Keratinocyte (primary cell): ENCODE data around the gene DCAF4. TPM values are rescaled to one million over a fixed set of nuclear protein-coding genes. Genes with fewer than 3 reads are reported as not detected.

Experiments
- DNase-seq: peaks from one replicate; pipeline ENCODE4 v3.0.0-alpha.2; 2011; ENCODE audit warnings: low read depth, missing footprints, low spot score
- FAIRE-seq: peaks from 2 replicates; lab custom pipeline; 2011; peaks lifted over from hg19 to GRCh38; lab: Jason Lieb, UNC
- H2AFZ ChIP-seq: 2 replicates; pipeline ENCODE4 v1.6.0; 2012; ENCODE audit warnings: low read length, control low read depth, inconsistent platforms; ENCODE audit not compliant: control insufficient read depth
- H3K27ac ChIP-seq: 2 replicates; pipeline ENCODE4 v1.5.1; 2011; ENCODE audit warnings: low read length; ENCODE audit not compliant: control insufficient read depth, insufficient read depth
- H3K27me3 ChIP-seq: 3 replicates; pipeline ENCODE4 v1.6.0; 2011; ENCODE audit warnings: low read length; ENCODE audit not compliant: control insufficient read depth, insufficient read depth; ENCODE audit errors: extremely low read depth
- H3K36me3 ChIP-seq, 2 experiments: 2 replicates in 1 of 2; 3 replicates in 1 of 2; pipeline ENCODE4 v1.5.1; 2011; ENCODE audit warnings: low read length in 2 of 2, mild to moderate bottlenecking in 1 of 2; ENCODE audit not compliant: control insufficient read depth in 2 of 2, insufficient read depth in 2 of 2; ENCODE audit errors: extremely low read depth in 1 of 2
- H3K4me1 ChIP-seq: 3 replicates; pipeline ENCODE4 v1.5.1; 2011; ENCODE audit warnings: low read length; ENCODE audit not compliant: control insufficient read depth, insufficient read depth; ENCODE audit errors: extremely low read depth
- H3K4me2 ChIP-seq: 3 replicates; pipeline ENCODE4 v1.6.0; 2011; ENCODE audit warnings: low read depth, low read length; ENCODE audit not compliant: control insufficient read depth, insufficient read depth; ENCODE audit errors: extremely low read depth
- H3K4me3 ChIP-seq, 3 experiments: fragments of 200-600 bp in 1 of 3; sonication (generic) in 1 of 3; 2 replicates in 2 of 3; 3 replicates in 1 of 3; pipeline ENCODE4 v1.5.1; 2011 to 2016; ENCODE audit warnings: low read length in 3 of 3, mild to moderate bottlenecking in 3 of 3, control low read depth in 2 of 3, inconsistent platforms in 1 of 3, low read depth in 1 of 3, mixed read lengths in 1 of 3, mixed run types in 1 of 3, moderate library complexity in 1 of 3; ENCODE audit not compliant: control insufficient read depth in 2 of 3, insufficient read depth in 2 of 3; ENCODE audit errors: extremely low read depth in 1 of 3
- H3K79me2 ChIP-seq: 2 replicates; pipeline ENCODE4 v1.6.0; 2012; ENCODE audit warnings: low read length; ENCODE audit not compliant: control insufficient read depth, insufficient read depth
- H3K9ac ChIP-seq: 3 replicates; pipeline ENCODE4 v1.6.0; 2011; ENCODE audit warnings: low read length; ENCODE audit not compliant: control insufficient read depth, insufficient read depth; ENCODE audit errors: extremely low read depth
- H3K9me1 ChIP-seq: 3 replicates; pipeline ENCODE4 v1.6.0; 2011; ENCODE audit warnings: low read length; ENCODE audit not compliant: control insufficient read depth, insufficient read depth; ENCODE audit errors: extremely low read depth
- H3K9me3 ChIP-seq: 2 replicates; pipeline ENCODE4 v1.5.1; 2012; ENCODE audit warnings: low read depth, low read length; ENCODE audit not compliant: control insufficient read depth
- H4K20me1 ChIP-seq: 3 replicates; pipeline ENCODE4 v1.6.0; 2011; ENCODE audit warnings: low read length; ENCODE audit not compliant: control insufficient read depth, insufficient read depth; ENCODE audit errors: extremely low read depth
- CTCF ChIP-seq, 3 experiments: IDR thresholded peaks in 1 of 3; conservative IDR thresholded peaks in 1 of 3; optimal IDR thresholded peaks in 1 of 3; 2 replicates in 2 of 3; 3 replicates in 1 of 3; pipeline versions ENCODE3 to v1.5.1; 2011; ENCODE audit warnings: low read length in 3 of 3, mild to moderate bottlenecking in 3 of 3, moderate library complexity in 2 of 3, control low read depth in 1 of 3, inconsistent platforms in 1 of 3; ENCODE audit not compliant: insufficient read depth in 2 of 3; ENCODE audit errors: extremely low read depth in 1 of 3
- EZH2 ChIP-seq: IDR thresholded peaks from one replicate; pipeline ENCODE4 v1.6.1; 2012; ENCODE audit warnings: inconsistent platforms, mild to moderate bottlenecking, low read length, moderate library complexity
- dilution Hi-C: fragments of 300-500 bp; cut with MboI; formaldehyde crosslinking; loops from one replicate; pipeline ENCODE4 v1.7.0; 2020; ENCODE audit warnings: low sequenced_read_pairs; ENCODE audit not compliant: extremely low pct_ligation_motif_present
- polyA plus RNA-seq, 5 experiments: library from polyadenylated mRNA; depleted of rRNA in 3 of 5; stranded (reverse) in 3 of 5; stranded (forward) in 1 of 5; unstranded in 1 of 5; fragments of >200 nt; gene quantifications; 1 replicate in 1 of 5; 2 replicates in 3 of 5; 3 replicates in 1 of 5; pipeline versions ENCODE4 v1.2.1 to v1.2.3, GENCODE V29; 2011 to 2012; ENCODE audit warnings: missing spikeins in 2 of 5, low read depth in 1 of 5, low replicate concordance in 1 of 5

Gene DCAF4
- polyA plus RNA-seq, 1 donor (not counting 4 experiments of a cell fraction or from before 2014, with no cell fraction given) = 26.1 TPM

DNA sequence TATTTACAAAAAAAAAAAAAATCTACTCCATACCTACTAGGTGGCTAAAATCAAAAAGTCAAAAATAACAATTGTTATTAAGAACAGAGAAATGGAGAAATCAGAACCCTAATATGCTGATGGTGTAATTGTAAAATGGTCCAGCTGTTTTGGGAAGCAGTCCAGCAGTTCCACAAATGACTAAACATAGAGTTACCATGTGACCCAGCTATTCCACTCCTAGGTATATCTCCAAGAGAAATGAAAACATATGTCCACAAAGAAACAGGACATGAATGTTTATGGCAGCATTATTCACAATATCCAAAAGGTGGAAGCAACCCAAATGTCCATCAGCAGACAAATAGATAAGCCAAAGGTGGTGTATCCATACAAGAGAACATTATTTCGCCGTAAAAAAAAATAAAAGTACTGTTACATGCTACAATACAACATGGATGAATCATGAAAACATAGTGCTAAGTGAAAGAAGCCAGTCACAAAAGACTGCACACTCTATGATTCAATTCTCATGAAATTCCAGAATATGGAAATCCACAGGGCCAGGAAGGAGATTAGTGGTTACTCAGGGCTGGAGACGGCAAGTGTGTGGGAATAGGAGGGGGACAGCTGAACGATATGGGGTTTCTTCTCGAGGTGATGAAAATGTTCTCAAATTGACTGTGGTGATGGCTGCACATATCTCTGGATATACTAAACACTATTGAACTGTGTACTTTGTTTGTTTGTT is 23.3 kb upstream of the DCAF4 start:
- Histone ChIP-seq H2AFZ (no peak overlapping the region), H3K27me3 (no peaks in the 10 kb centered on the region), H3K36me3 (no peaks in the 10 kb centered on the region), H3K9me1 (no peaks in the 10 kb centered on the region), H3K4me1 (peaks cover 1% of the 10 kb centered on the region), H3K27ac (no peak overlapping the region), H3K4me3 (no peak overlapping the region), H3K9me3 (no peaks in the 10 kb centered on the region), H3K4me2 (no peak overlapping the region), H3K79me2 (no peaks in the 10 kb centered on the region), H4K20me1 (no peaks in the 10 kb centered on the region), H3K9ac (no peak overlapping the region)
- TF ChIP-seq EZH2 (no peak), CTCF (optimal IDR thresholded peaks at IDR 0.05 in 1 of 3, IDR thresholded peaks at IDR 0.05 in 1 of 3, conservative IDR thresholded peaks at IDR 0.05 in 1 of 3; ENCODE audit: extremely low read depth in 1 of 3, insufficient read depth in 2 of 3, low read length in 3 of 3) (no peak)
- no peak for DNase-seq
- dilution Hi-C loops = no loop called here
- FAIRE-seq = no peak

- dilution Hi-C loops = no loop called here
- Histone ChIP-seq H2AFZ (no peak overlapping the region), H3K4me2 (no peak overlapping the region), H3K9ac (no peak overlapping the region), H4K20me1 (no peaks in the 10 kb centered on the region), H3K36me3 (no peaks in the 10 kb centered on the region), H3K9me3 (no peaks in the 10 kb centered on the region), H3K4me1 (peaks cover 6% of the 10 kb centered on the region), H3K27me3 (no peaks in the 10 kb centered on the region), H3K27ac (no peak overlapping the region), H3K9me1 (no peaks in the 10 kb centered on the region), H3K79me2 (no peaks in the 10 kb centered on the region), H3K4me3 (no peak overlapping the region)
- TF ChIP-seq CTCF (optimal IDR thresholded peaks at IDR 0.05 in 1 of 3, IDR thresholded peaks at IDR 0.05 in 1 of 3, conservative IDR thresholded peaks at IDR 0.05 in 1 of 3; ENCODE audit: extremely low read depth in 1 of 3, insufficient read depth in 2 of 3, low read length in 3 of 3) (no peak), EZH2 (no peak)
- DNase-seq (no peak), FAIRE-seq (no peak)
Measured at GRCh38 chr14:72903716-72904115, 22.5 kb upstream of the DCAF4 start.
